ENCODE measurements around the gene PDCD4.

Gene PDCD4

GRCh38 chr10:110919971-110920881, 48.5 kb downstream of the PDCD4 start:
- peak; percentile 98 for DNase-seq (ENCODE audit: low spot score)

- DNase-seq (ENCODE audit: low spot score), result no peak
Observed at GRCh38 chr10:110923856-110924493, 52.2 kb downstream of the PDCD4 start.

- DNase-seq (ENCODE audit: low spot score), result no peak
Observed at GRCh38 chr10:110927461-110927860, 55.7 kb downstream of the PDCD4 start.

- DNase-seq (ENCODE audit: low spot score), result no peak
Observed at GRCh38 chr10:110931769-110932381, 60.1 kb downstream of the PDCD4 start.

- no peak for DNase-seq (ENCODE audit: low spot score)
Observed at GRCh38 chr10:110932505-110933180, 60.9 kb downstream of the PDCD4 start.

- DNase-seq (ENCODE audit: low spot score), result no peak
Observed at GRCh38 chr10:110936757-110937156, 65.0 kb downstream of the PDCD4 start.

GRCh38 chr10:110939419-110939818, 67.7 kb downstream of the PDCD4 start:
- no peak for DNase-seq (ENCODE audit: low spot score)

GRCh38 chr10:110944792-110945396, 73.2 kb downstream of the PDCD4 start:
- DNase-seq (ENCODE audit: low spot score), result no peak

GRCh38 chr10:110946496-110946895, 74.8 kb downstream of the PDCD4 start:
- DNase-seq (ENCODE audit: low spot score), result no peak

- DNase-seq (ENCODE audit: low spot score), result no peak
Observed at GRCh38 chr10:110947061-110947595, 75.4 kb downstream of the PDCD4 start.
